GM20431 (cell line): ENCODE results near the gene PYDC1.
"Not testable (repeated sequence)": the region's sequence is repeated elsewhere in the genome, so short reads cannot be mapped to it uniquely, and the experiment has no call there.

Experiments used
- in situ Hi-C: fragments of 300-500 bp; cut with MseI, MboI; formaldehyde crosslinking; loops from one replicate; pipeline ENCODE4 v1.15.0; 2020; ENCODE audit warnings: low sequenced_read_pairs; ENCODE audit not compliant: unreplicated experiment

Gene PYDC1

DNA sequence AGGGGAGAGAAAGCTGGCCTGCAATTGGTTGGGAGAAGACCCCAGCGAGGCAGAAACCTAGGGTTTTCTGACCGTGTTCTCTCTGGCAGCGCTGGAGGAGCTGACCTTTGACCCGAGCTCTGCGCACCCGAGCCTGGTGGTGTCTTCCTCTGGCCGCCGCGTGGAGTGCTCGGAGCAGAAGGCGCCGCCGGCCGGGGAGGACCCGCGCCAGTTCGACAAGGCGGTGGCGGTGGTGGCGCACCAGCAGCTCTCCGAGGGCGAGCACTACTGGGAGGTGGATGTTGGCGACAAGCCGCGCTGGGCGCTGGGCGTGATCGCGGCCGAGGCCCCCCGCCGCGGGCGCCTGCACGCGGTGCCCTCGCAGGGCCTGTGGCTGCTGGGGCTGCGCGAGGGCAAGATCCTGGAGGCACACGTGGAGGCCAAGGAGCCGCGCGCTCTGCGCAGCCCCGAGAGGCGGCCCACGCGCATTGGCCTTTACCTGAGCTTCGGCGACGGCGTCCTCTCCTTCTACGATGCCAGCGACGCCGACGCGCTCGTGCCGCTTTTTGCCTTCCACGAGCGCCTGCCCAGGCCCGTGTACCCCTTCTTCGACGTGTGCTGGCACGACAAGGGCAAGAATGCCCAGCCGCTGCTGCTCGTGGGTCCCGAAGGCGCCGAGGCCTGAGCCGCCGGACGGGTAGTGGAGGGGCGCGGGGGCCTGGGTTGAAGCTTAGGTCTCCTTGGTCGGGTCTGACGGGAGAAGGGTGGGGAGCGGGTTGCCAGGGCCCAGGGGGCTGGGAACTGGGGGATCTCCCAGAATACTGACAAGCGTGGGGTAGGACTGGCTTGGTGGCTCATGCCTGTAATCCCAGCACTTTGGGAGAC lies 7.4 kb upstream of the PYDC1 start:
- in situ Hi-C loops: no loop called here

DNA sequence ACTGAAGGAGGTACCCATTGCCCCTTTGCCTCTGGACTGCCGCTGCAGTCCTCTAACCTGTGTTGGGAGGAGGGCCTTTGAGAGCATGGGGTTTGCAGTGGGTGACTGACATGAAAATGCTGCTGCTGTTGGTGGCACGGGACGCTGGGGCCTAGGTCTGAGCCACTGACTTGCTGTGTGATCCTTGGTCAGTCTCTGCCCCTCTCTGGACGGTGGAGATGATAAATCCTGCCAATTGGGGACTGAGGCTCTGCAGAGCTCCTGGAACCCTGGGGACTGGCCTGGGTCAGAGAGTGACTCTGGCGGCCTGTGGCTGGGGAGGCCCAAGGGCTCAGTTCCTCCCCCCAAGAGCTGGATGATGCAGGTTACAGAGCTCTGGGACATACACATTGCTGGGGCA lies 6.1 kb upstream of the PYDC1 start:
- in situ Hi-C loops: no loop called here

GRCh38 chr16:31221357-31222160 lies 4.6 kb upstream of the PYDC1 start:
- in situ Hi-C loops: no loop called here

GRCh38 chr16:31219154-31219741 lies 2.3 kb upstream of the PYDC1 start:
- in situ Hi-C loops: no loop called here

GRCh38 chr16:31217136-31217530 lies 198 bp upstream of the PYDC1 start:
- in situ Hi-C loops: no loop called here

GRCh38 chr16:31215287-31216162 lies 1.4 kb downstream of the PYDC1 start:
- in situ Hi-C loops: no loop called here

- in situ Hi-C loops: no loop called here
Measured at GRCh38 chr16:31214708-31215286, 2.1 kb downstream of the PYDC1 start.

GRCh38 chr16:31213877-31214707 lies 2.8 kb downstream of the PYDC1 start, which contains the start of gene TRIM72:
Gene TRIM72, plus strand, starts transcription at chr16:31214119. Its CDS starts 620 bp downstream, at chr16:31214739.
- in situ Hi-C loops: no loop called here

DNA sequence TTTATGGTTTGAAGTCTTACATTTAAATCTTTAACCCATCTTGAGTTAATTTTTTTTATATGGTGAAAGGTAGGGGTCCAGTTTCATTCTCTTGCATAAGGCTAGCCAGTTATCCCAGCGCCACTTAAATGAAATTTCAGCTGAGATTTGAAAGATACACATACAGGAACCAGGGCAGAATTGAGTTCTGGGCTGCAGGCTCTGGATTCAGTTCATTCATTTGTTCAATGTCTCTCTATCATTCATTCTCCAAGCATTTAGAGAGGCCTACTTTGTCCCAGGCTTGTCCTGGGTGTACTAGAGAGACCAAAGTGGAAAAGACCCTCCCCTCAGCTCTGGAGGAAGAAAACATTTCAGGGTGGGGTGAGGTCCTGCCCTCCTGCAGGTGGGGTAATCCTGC lies 3.6 kb downstream of the PYDC1 start:
- in situ Hi-C loops: no loop called here

DNA sequence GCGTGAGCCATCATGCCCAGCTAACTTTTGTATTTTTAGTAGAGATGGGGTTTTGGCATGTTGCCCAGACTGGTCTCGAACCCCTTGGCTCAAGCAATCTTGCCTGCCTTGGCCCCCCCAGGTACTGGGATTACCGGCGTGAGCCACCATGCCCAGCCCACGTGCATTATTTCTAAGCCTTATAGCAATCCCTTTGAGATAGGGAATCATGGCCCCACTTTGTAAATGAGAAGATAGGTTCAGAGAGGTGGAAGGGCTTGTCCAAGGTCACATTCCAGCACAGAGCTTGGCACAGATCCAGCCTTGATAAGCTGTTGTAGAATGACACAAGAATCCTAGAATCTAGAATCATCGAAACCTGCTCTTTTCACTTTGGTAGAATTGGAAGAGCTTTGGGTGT lies 10.2 kb downstream of the PYDC1 start:
- in situ Hi-C loops: no loop called here

- in situ Hi-C loops: no loop called here
Measured at GRCh38 chr16:31204871-31205666, 11.9 kb downstream of the PYDC1 start.

- in situ Hi-C loops: no loop called here
Measured at GRCh38 chr16:31202414-31203375, 14.2 kb downstream of the PYDC1 start, which contains the start of gene PYCARD. Gene PYCARD, minus strand, starts transcription at chr16:31202760. Its CDS starts 70 bp downstream, at chr16:31202690.

DNA sequence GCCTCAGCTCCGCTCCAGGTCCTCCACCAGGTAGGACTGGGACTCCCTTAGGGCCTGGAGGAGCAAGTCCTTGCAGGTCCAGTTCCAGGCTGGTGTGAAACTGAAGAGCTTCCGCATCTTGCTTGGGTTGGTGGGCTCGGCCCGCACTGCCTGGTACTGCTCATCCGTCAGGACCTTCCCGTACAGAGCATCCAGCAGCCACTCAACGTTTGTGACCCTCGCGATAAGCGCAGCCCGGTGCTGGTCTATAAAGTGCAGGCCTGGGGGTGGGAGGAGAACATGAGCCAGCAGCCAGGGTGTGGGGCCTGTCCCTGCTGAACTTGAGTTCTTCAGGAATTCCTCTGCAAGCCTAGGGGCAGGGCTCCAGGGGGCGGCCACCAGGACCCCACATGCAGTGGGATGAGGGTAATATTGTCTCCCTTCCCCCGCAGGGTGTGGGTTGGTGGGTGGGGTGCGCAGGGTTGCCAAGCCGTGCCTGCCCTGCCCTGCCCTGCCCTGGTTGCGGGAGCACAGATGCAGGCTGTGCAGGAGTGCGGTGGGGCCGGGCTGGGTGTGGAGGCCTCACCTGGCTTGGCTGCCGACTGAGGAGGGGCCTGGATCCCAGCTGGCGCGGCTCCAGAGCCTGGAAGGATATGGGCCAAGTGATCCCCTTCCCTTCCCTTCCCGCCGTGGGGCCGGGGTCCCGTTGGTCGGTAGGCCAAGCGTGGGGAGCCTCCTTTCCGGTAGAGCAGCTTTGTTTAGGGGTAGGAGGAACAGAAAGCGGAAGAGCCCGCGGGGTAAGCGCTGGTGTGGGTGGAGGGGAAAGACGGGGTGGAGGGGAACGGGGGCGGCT lies 15.1 kb downstream of the PYDC1 start:
- in situ Hi-C loops: no loop called here

- in situ Hi-C loops: no loop called here
Measured at GRCh38 chr16:31200821-31201568, 15.9 kb downstream of the PYDC1 start.

- in situ Hi-C loops: not testable (repeated sequence)
Measured at GRCh38 chr16:31200111-31200510, 16.8 kb downstream of the PYDC1 start.
